ENCODE measurements around the gene EIPR1. TPM values are rescaled to one million over a fixed set of nuclear protein-coding genes. Genes with fewer than 3 reads are reported as not detected.

EIPR1 gene
- total and polyA plus RNA-seq, 2 donors from 2014 or later: 28.2 to 37.8 TPM

DNA sequence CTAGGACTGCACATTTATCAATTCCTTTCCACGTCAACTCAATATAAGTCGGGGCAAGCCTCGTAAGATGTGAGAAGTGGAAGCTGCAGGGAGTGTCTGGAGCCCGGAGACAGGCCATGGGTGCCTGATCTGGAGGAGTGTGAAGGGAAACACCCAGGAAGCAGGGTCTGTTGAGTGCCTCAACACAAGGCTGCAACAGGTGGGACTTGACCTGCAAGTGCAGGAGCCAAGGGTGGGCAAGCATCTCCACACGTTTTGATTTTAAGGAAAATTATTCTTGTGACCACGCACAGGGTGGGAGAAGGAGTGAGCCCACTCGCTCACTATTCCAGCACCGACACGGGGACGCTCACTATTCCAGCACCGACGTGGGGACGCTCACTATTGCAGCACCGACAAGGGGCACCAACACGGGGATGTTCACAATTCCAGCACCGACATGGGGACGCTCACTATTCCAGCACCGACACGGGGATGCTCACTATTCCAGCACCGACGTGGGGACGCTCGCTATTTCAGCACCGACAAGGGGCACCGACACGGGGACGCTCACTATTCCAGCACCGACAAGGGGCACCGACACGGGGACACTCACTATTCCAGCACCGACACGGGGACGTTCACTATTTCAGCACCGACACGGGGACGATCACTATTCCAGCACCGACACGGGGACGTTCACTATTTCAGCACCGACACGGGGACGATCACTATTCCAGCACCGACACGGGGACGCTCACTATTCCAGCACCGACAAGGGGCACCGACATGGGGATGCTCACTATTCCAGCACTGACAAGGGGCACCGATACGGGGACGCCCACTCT is 197.3 kb downstream of the EIPR1 start:
- Histone ChIP-seq H3K27ac (ENCODE audit: low read depth in 2 of 2, low read length in 2 of 2) (no peak overlapping the region), H3K9me3 (ENCODE audit: control insufficient read depth in 2 of 3, insufficient read depth in 1 of 3, low read length in 3 of 3) (no peaks in the 10 kb centered on the region), H3K4me1 (ENCODE audit: control insufficient read depth in 2 of 3, insufficient read depth in 2 of 3, low read depth in 1 of 3, low read length in 3 of 3) (peaks cover 0 to 13% (median 8%) of the 10 kb centered on the region in 3 donors), H3K27me3 (ENCODE audit: control insufficient read depth, insufficient read depth, low read length) (no peaks in the 10 kb centered on the region), H3K4me3 (ENCODE audit: low read length in 3 of 3) (no peak overlapping the region), H3K9ac (ENCODE audit: low read length in 3 of 3) (no peak overlapping the region), H3K36me3 (ENCODE audit: control insufficient read depth in 2 of 3, insufficient read depth in 3 of 3, low read length in 3 of 3) (no peaks in the 10 kb centered on the region)
- intact Hi-C loops (cut with DNase I): no loop called here
- peak in 1 of 5 donors; percentile 32 for DNase-seq
- TF ChIP-seq, protein P1, sequence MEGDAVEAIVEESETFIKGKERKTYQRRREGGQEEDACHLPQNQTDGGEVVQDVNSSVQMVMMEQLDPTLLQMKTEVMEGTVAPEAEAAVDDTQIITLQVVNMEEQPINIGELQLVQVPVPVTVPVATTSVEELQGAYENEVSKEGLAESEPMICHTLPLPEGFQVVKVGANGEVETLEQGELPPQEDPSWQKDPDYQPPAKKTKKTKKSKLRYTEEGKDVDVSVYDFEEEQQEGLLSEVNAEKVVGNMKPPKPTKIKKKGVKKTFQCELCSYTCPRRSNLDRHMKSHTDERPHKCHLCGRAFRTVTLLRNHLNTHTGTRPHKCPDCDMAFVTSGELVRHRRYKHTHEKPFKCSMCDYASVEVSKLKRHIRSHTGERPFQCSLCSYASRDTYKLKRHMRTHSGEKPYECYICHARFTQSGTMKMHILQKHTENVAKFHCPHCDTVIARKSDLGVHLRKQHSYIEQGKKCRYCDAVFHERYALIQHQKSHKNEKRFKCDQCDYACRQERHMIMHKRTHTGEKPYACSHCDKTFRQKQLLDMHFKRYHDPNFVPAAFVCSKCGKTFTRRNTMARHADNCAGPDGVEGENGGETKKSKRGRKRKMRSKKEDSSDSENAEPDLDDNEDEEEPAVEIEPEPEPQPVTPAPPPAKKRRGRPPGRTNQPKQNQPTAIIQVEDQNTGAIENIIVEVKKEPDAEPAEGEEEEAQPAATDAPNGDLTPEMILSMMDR (IDR thresholded peaks at IDR 0.05; ENCODE audit: borderline replicate concordance, extremely low read depth, insufficient read depth): no peak
- no peak for FAIRE-seq

DNA sequence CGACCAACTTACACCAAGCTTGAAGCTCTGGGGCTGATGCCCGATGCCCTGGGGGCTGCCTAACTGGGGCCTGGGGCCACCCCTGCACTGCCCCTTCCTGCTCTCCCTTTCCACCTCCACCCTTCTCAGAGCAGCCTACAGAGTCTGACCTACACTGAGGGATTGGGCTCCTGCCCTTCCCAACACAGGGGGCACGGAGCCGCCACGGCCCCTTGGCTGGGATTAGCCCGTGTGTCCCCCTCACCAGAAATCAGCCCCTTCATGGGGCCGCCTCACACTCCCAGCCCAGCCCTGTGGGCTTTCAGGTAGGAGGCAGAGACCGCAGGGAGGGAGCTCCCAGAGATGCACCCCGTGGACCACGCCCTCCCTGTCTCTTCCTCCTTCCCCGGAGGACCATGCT is 198.0 kb downstream of the EIPR1 start:
- H3K36me3 ChIP-seq (ENCODE audit: control insufficient read depth in 2 of 3, insufficient read depth in 3 of 3, low read length in 3 of 3): no peaks in the 10 kb centered on the region
- no peaks in the 10 kb centered on the region for H3K27me3 ChIP-seq (ENCODE audit: control insufficient read depth, insufficient read depth, low read length)
- H3K27ac ChIP-seq (ENCODE audit: low read depth in 2 of 2, low read length in 2 of 2): no peak overlapping the region
- no peak for FAIRE-seq
- TF ChIP-seq, protein P1 (IDR thresholded peaks at IDR 0.05; ENCODE audit: borderline replicate concordance, extremely low read depth, insufficient read depth): no peak
- no peak overlapping the region for H3K9ac ChIP-seq (ENCODE audit: low read length in 3 of 3)
- intact Hi-C loops (cut with DNase I): no loop called here
- no peaks in the 10 kb centered on the region for H3K9me3 ChIP-seq (ENCODE audit: control insufficient read depth in 2 of 3, insufficient read depth in 1 of 3, low read length in 3 of 3)
- H3K4me1 ChIP-seq (ENCODE audit: control insufficient read depth in 2 of 3, insufficient read depth in 2 of 3, low read depth in 1 of 3, low read length in 3 of 3): peaks cover 0 to 13% (median 8%) of the 10 kb centered on the region in 3 donors
- peak in 1 of 5 donors; percentile 51 for DNase-seq
- H3K4me3 ChIP-seq (ENCODE audit: low read length in 3 of 3): no peak overlapping the region

DNA sequence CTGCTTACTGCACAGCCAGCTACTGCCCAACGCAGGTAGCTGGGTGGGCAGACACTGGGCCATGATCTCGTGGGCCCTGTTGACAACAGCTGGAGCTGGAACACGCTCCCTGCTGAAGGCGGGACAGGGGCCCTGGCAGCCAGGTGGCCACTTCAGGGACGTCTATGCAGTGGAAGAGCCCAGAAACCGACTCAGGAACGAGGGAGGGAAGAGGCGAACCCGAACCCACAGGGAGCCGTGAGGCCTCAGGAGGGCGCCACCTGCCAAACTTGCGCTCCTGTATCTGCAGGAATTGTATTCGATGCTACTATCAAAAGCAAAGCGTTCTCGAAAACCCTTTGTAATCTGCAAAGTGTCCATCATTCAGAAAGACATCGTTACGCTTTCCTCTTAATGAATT is 198.4 kb downstream of the EIPR1 start:
- FAIRE-seq (no peak), DNase-seq (no peak)
- Histone ChIP-seq H3K9ac (ENCODE audit: low read length in 3 of 3) (no peak overlapping the region), H3K27ac (ENCODE audit: low read depth in 2 of 2, low read length in 2 of 2) (no peak overlapping the region), H3K4me1 (ENCODE audit: control insufficient read depth in 2 of 3, insufficient read depth in 2 of 3, low read depth in 1 of 3, low read length in 3 of 3) (peaks cover 0 to 13% (median 8%) of the 10 kb centered on the region in 3 donors), H3K4me3 (ENCODE audit: low read length in 3 of 3) (no peak overlapping the region), H3K9me3 (ENCODE audit: control insufficient read depth in 2 of 3, insufficient read depth in 1 of 3, low read length in 3 of 3) (no peaks in the 10 kb centered on the region), H3K27me3 (ENCODE audit: control insufficient read depth, insufficient read depth, low read length) (no peaks in the 10 kb centered on the region), H3K36me3 (ENCODE audit: control insufficient read depth in 2 of 3, insufficient read depth in 3 of 3, low read length in 3 of 3) (no peaks in the 10 kb centered on the region)
- TF ChIP-seq, protein P1 (IDR thresholded peaks at IDR 0.05; ENCODE audit: borderline replicate concordance, extremely low read depth, insufficient read depth): no peak
- intact Hi-C loops (cut with DNase I): no loop called here

Measured in kidney (tissue), 14 donors.